Bronchial epithelial cell (primary cell): Measurements from ENCODE around the gene CPLX3. TPM values are rescaled to one million over a fixed set of nuclear protein-coding genes. Genes with fewer than 3 reads are reported as not detected.
A peak's percentile ranks its signal among the peaks of the same experiment; 100 is the strongest.

Source experiments
- DNase-seq: peaks from one replicate; pipeline ENCODE4 v3.0.0-alpha.2; 2010; ENCODE audit warnings: low read depth
- FAIRE-seq: peaks from 2 replicates; lab custom pipeline; 2011; peaks lifted over from hg19 to GRCh38; lab: Jason Lieb, UNC
- H3K27me3 ChIP-seq: 2 replicates; pipeline ENCODE4 v1.5.1; 2011; ENCODE audit warnings: low read length; ENCODE audit not compliant: control insufficient read depth, insufficient read depth
- H3K36me3 ChIP-seq: 2 replicates; pipeline ENCODE4 v1.5.1; 2011; ENCODE audit warnings: low read length; ENCODE audit not compliant: control insufficient read depth, insufficient read depth
- H3K4me3 ChIP-seq: 2 replicates; pipeline ENCODE4 v1.5.1; 2011; ENCODE audit warnings: mild to moderate bottlenecking, low read depth, low read length, control low read depth
- total RNA-seq: library from RNA; depleted of rRNA; stranded (reverse); fragments of >200 nt; gene quantifications from 2 replicates; pipeline ENCODE4 v1.2.1, GENCODE V29; 2014
- TF ChIP-seq, protein P1 (sequence below): IDR thresholded peaks from 2 replicates; pipeline ENCODE4 v1.5.1; 2011; ENCODE audit warnings: mild to moderate bottlenecking, moderate library complexity, low read length, control low read depth, inconsistent platforms; ENCODE audit not compliant: insufficient read depth, severe bottlenecking

The CPLX3 gene
- total RNA-seq, 1 donor from 2014 or later = not detected

DNA sequence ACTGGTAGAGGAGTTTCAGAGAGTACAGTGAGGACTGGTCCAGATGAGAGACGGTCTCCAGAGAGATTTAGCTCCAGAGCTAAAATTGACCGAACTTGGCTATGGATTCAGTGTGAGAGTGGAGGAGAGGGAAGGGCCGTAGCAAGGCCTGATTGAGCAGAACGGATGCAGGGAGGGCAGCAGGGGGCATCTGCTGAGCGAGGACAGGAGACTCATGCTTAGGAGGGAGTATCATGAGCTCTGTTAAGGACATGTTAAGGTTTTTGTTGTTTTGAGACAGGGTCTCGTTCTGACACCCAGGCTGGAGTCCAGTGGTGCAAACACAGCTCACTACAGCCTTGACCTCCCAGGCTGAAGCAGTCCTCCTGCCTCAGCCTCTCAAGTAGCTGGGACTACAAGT is 21.5 kb upstream of the CPLX3 start:
- Histone ChIP-seq H3K27me3 (no peaks in the 10 kb centered on the region), H3K36me3 (peaks cover 25% of the 10 kb centered on the region), H3K4me3 (no peak overlapping the region)
- FAIRE-seq (no peak), DNase-seq (no peak)
- TF ChIP-seq, protein P1, sequence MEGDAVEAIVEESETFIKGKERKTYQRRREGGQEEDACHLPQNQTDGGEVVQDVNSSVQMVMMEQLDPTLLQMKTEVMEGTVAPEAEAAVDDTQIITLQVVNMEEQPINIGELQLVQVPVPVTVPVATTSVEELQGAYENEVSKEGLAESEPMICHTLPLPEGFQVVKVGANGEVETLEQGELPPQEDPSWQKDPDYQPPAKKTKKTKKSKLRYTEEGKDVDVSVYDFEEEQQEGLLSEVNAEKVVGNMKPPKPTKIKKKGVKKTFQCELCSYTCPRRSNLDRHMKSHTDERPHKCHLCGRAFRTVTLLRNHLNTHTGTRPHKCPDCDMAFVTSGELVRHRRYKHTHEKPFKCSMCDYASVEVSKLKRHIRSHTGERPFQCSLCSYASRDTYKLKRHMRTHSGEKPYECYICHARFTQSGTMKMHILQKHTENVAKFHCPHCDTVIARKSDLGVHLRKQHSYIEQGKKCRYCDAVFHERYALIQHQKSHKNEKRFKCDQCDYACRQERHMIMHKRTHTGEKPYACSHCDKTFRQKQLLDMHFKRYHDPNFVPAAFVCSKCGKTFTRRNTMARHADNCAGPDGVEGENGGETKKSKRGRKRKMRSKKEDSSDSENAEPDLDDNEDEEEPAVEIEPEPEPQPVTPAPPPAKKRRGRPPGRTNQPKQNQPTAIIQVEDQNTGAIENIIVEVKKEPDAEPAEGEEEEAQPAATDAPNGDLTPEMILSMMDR = no peak

DNA sequence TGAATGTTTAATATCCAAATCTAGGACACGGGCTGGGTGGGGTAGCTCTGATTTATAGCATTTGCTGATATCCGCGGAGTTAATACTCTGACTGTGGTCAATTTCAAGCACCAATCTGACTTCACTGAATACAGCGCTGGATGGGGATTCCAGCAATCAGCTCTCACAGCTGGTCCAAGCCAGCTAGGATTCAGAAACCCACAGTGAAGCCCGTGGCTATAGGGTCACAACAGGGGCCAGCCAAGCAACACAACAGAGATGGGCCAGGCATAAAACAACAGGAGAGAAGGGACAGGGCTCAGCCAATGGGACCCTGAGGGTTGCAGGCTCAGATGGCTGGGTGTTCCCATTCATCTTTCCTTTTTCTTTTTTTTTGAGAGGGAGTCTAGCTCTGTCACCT is 19.1 kb upstream of the CPLX3 start:
- DNase-seq (no peak), FAIRE-seq (no peak)
- no peaks in the 10 kb centered on the region for H3K27me3 ChIP-seq
- peaks cover 8% of the 10 kb centered on the region for H3K36me3 ChIP-seq
- TF ChIP-seq, protein P1 = no peak
- H3K4me3 ChIP-seq = no peak overlapping the region

DNA sequence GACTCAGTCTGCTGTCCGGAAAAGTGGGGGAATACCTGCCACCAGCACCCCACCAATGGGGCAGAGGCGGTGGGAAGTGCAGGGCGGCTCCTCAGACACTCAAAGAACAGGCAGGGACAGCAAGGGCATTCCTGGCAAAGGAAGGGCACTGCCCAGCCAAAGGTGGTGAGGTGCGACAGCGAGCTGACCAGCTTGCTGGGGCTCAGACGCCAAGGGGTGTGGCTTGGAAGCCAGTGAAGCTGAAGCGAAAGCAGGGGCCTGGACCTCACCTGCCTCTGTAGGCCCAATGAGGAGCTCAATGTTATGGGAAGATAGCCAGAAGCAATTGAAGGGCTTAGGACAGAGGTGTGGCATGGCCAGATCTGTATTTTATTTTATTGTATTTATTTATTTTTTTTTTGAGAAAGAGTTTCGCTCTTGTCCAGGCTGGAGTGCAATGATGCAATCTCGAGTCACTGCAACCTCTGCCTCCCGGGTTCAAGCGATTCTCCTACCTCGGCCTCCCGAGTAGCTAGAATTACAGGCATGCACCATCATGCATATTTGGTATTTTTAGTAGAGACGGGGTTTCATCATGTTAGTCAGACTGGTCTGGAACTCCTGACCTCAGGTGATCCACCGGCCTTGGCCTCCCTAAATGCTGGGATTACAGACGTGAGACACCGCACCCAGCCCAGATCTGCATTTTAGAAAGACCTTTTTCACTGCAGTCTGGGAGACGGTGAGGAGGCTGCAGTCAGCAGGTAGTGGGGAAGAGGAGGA is 18.2 kb upstream of the CPLX3 start:
- DNase-seq = peak; percentile 61
- H3K4me3 ChIP-seq = no peak overlapping the region
- no peak for FAIRE-seq
- TF ChIP-seq, protein P1 = no peak
- peaks cover 4% of the 10 kb centered on the region for H3K36me3 ChIP-seq
- no peaks in the 10 kb centered on the region for H3K27me3 ChIP-seq

DNA sequence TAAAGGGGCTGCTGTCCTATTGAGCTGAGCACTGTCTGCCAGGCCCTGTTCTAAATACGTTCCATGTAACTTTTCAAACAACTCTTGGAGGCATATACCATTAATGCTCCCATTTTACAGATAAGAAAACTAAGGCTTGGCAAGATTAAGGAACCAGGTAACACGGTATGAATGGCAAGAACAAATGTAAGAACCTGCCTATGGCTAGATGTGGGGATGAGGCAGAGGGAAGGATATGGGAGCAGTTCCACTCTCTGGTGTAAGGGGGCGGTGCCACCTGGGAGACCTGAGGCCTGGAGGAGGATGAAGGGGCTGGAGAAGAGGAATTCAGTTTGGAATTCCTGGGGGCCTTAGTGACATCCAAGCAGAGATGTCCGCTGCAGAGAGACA is 17.6 kb upstream of the CPLX3 start:
- Histone ChIP-seq H3K4me3 (no peak overlapping the region), H3K36me3 (no peaks in the 10 kb centered on the region), H3K27me3 (no peaks in the 10 kb centered on the region)
- DNase-seq (no peak), FAIRE-seq (no peak)
- TF ChIP-seq, protein P1 = no peak

DNA sequence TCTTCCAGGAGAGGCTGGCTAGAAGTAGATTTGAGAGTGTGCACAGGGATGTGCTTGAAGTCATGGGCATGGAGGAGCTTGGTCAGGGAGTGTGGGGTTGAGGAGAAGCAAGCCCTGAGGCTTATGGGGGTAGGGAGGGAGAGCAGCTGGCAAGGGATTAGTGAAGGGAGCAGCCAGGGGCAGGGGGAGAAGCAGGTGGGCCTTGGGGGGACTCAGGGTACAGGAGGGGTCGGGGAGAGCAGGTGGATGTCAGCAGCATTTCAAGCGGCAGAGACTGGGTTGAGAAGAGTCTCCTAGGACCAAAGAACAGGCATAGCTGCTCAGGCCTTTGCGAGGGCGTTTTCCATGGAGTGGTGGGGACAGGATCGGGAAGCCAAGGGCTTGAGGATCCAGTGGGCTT is 17.2 kb upstream of the CPLX3 start:
- H3K4me3 ChIP-seq = no peak overlapping the region
- FAIRE-seq = no peak
- DNase-seq = no peak
- H3K36me3 ChIP-seq = no peaks in the 10 kb centered on the region
- H3K27me3 ChIP-seq = no peaks in the 10 kb centered on the region
- TF ChIP-seq, protein P1 = no peak

DNA sequence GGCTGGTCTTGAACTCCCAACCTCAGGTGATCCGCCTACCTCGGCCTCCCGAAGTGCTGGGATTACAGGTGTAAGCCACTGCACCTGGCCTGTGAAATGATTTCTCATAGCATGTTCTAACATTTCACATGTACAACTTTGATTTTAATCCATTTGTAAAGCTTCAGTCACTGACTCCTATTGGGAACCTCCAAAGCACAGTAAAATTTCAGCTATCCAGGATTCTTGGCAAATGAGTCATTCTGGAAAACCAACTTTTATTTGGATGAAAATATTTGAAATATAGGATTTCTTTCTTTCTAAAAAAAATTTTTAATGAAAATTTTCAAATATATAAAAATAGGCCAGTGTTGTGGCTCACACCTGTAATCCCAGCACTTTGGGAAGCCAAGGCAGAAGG is 16.5 kb upstream of the CPLX3 start:
- Histone ChIP-seq H3K36me3 (no peaks in the 10 kb centered on the region), H3K27me3 (no peaks in the 10 kb centered on the region), H3K4me3 (no peak overlapping the region)
- TF ChIP-seq, protein P1 = no peak
- no peak for FAIRE-seq
- peak; percentile 8 for DNase-seq
